Skeletal muscle cell (primary cell): ENCODE results near the gene TERB1.
"Not testable (repeated sequence)": the region's sequence is repeated elsewhere in the genome, so short reads cannot be mapped to it uniquely, and the experiment has no call there.

ENCODE experiments used
- DNase-seq: peaks from one replicate; pipeline ENCODE4 v3.0.0-alpha.2; 2010; ENCODE audit warnings: low read depth
- H3K4me3 ChIP-seq: 2 replicates; pipeline ENCODE4 v1.5.1; 2011; ENCODE audit warnings: low read depth, mild to moderate bottlenecking, control low read depth, low read length, moderate library complexity

Gene TERB1

GRCh38 chr16:66830422-66831404 lies 29.3 kb upstream of the TERB1 start, which contains the start of gene NAE1:
Gene NAE1 (minus strand): TSS chr16:66830976. CDS start chr16:66830899, 77 bp downstream.
- peak within 1 kb of the TSS; percentile 84 for H3K4me3 ChIP-seq
- DNase-seq, result peak; percentile 39

- no peak overlapping the region for H3K4me3 ChIP-seq
- no peak for DNase-seq
Observed at GRCh38 chr16:66824006-66824405, 22.6 kb upstream of the TERB1 start.

GRCh38 chr16:66814734-66815133 lies 13.3 kb upstream of the TERB1 start:
- DNase-seq, result no peak

GRCh38 chr16:66811043-66811442 lies 9.7 kb upstream of the TERB1 start:
- no peak for DNase-seq

More at GRCh38 chr16:66814734-66815133, 13.3 kb upstream of the TERB1 start:
- no peak overlapping the region for H3K4me3 ChIP-seq

GRCh38 chr16:66810391-66810790 lies 9.0 kb upstream of the TERB1 start:
- no peak overlapping the region for H3K4me3 ChIP-seq

More at GRCh38 chr16:66811043-66811442, 9.7 kb upstream of the TERB1 start:
- H3K4me3 ChIP-seq, result no peak overlapping the region

GRCh38 chr16:66809765-66810164 lies 8.4 kb upstream of the TERB1 start:
- H3K4me3 ChIP-seq, result no peak overlapping the region
- no peak for DNase-seq

More at GRCh38 chr16:66810391-66810790, 9.0 kb upstream of the TERB1 start:
- no peak for DNase-seq

GRCh38 chr16:66802159-66802558 lies 775 bp upstream of the TERB1 start:
- no peak overlapping the region for H3K4me3 ChIP-seq
- DNase-seq, result no peak

- H3K4me3 ChIP-seq, result no peak overlapping the region
- no peak for DNase-seq
Observed at GRCh38 chr16:66800856-66801255, 528 bp downstream of the TERB1 start.

- no peak for DNase-seq
- no peak overlapping the region for H3K4me3 ChIP-seq
Observed at GRCh38 chr16:66798161-66798560, 3.2 kb downstream of the TERB1 start.

- not testable (repeated sequence) for H3K4me3 ChIP-seq, DNase-seq
Observed at GRCh38 chr16:66793984-66794383, 7.4 kb downstream of the TERB1 start.

GRCh38 chr16:66790130-66790733 lies 11.2 kb downstream of the TERB1 start:
- no peak overlapping the region for H3K4me3 ChIP-seq
- DNase-seq, result no peak

- DNase-seq, result no peak
Observed at GRCh38 chr16:66787427-66787826, 14.0 kb downstream of the TERB1 start.

GRCh38 chr16:66786551-66786950 lies 14.8 kb downstream of the TERB1 start:
- no peak overlapping the region for H3K4me3 ChIP-seq
- DNase-seq, result no peak

More at GRCh38 chr16:66787427-66787826, 14.0 kb downstream of the TERB1 start:
- no peak overlapping the region for H3K4me3 ChIP-seq

- no peak overlapping the region for H3K4me3 ChIP-seq
- no peak for DNase-seq
Observed at GRCh38 chr16:66776457-66776856, 24.9 kb downstream of the TERB1 start.

- no peak for DNase-seq
- H3K4me3 ChIP-seq, result no peak overlapping the region
Observed at GRCh38 chr16:66774981-66775380, 26.4 kb downstream of the TERB1 start.

GRCh38 chr16:66758086-66758485 lies 43.3 kb downstream of the TERB1 start:
- H3K4me3 ChIP-seq, result no peak overlapping the region
- no peak for DNase-seq

- no peak overlapping the region for H3K4me3 ChIP-seq
- DNase-seq, result no peak
Observed at GRCh38 chr16:66754819-66755218, 46.6 kb downstream of the TERB1 start.

- no peak for DNase-seq
- no peak overlapping the region for H3K4me3 ChIP-seq
Observed at GRCh38 chr16:66754211-66754610, 47.2 kb downstream of the TERB1 start.

- no peak for DNase-seq
- no peak overlapping the region for H3K4me3 ChIP-seq
Observed at GRCh38 chr16:66752958-66753357, 48.4 kb downstream of the TERB1 start.

- no peak overlapping the region for H3K4me3 ChIP-seq
- no peak for DNase-seq
Observed at GRCh38 chr16:66752379-66752778, 49.0 kb downstream of the TERB1 start.

GRCh38 chr16:66751992-66752322 lies 49.4 kb downstream of the TERB1 start:
- no peak for DNase-seq
- peak overlapping the region; percentile 17 for H3K4me3 ChIP-seq
